NCI-H1092 (cell line): Measurements from ENCODE around the gene GNAI3.

Source experiments
- DNase-seq: peaks from one replicate; lab custom pipeline; 2025; lab: John Stamatoyannopoulos, UW

The GNAI3 gene

GRCh38 chr1:109624201-109625010 is 76.0 kb downstream of the GNAI3 start:
- peak; percentile 44 for DNase-seq

- DNase-seq = no peak
Measured at GRCh38 chr1:109625176-109625575, 76.8 kb downstream of the GNAI3 start.

- DNase-seq = no peak
Measured at GRCh38 chr1:109625601-109626560, 77.5 kb downstream of the GNAI3 start.

- no peak for DNase-seq
Measured at GRCh38 chr1:109626682-109627408, 78.4 kb downstream of the GNAI3 start.

- DNase-seq = no peak
Measured at GRCh38 chr1:109627692-109628399, 79.4 kb downstream of the GNAI3 start.

GRCh38 chr1:109628540-109629321 is 80.3 kb downstream of the GNAI3 start:
- no peak for DNase-seq

- no peak for DNase-seq
Measured at GRCh38 chr1:109629372-109630030, 81.1 kb downstream of the GNAI3 start.

GRCh38 chr1:109630081-109630897 is 81.9 kb downstream of the GNAI3 start:
- no peak for DNase-seq

GRCh38 chr1:109630898-109631512 is 82.6 kb downstream of the GNAI3 start:
- no peak for DNase-seq

- no peak for DNase-seq
Measured at GRCh38 chr1:109631513-109632505, 83.4 kb downstream of the GNAI3 start.

- DNase-seq = peak; percentile 89
Measured at GRCh38 chr1:109632671-109633346, 84.4 kb downstream of the GNAI3 start.

- no peak for DNase-seq
Measured at GRCh38 chr1:109634292-109634691, 85.9 kb downstream of the GNAI3 start.

GRCh38 chr1:109634771-109635750 is 86.6 kb downstream of the GNAI3 start:
- no peak for DNase-seq

GRCh38 chr1:109635862-109636200 is 87.4 kb downstream of the GNAI3 start:
- DNase-seq = no peak

GRCh38 chr1:109636201-109636952 is 88.0 kb downstream of the GNAI3 start:
- no peak for DNase-seq
